WTC11 (cell line): Measurements from ENCODE around the gene STYXL2. TPM values are rescaled to one million over a fixed set of nuclear protein-coding genes. Genes with fewer than 3 reads are reported as not detected.

Experiments used
- ATAC-seq: fragments of 200-7000 bp; cut with Tn5 transposase; 2 replicates; pipeline ENCODE4 v1.10.0; 2021; ENCODE audit warnings: mild to moderate bottlenecking, moderate library complexity
- CTCF ChIA-PET: fragments of 300-600 bp; sonication (Branson Sonifier 250); formaldehyde crosslinking; loops from one replicate; lab custom pipeline; 2021; ENCODE audit warnings: antibody characterized with exemption; lab: Charles Lee
- POLR2A ChIA-PET: fragments of 350-600 bp; sonication (Branson Sonifier 250); formaldehyde crosslinking; loops from one replicate; lab custom pipeline; 2021; ENCODE audit warnings: antibody characterized with exemption; lab: Charles Lee
- DNase-seq: peaks from one replicate; pipeline ENCODE4 v3.0.0; 2021; ENCODE audit warnings: low spot score
- H3K27ac Mint-ChIP-seq: 2 replicates; pipeline ENCODE4 v1.8.0; 2021; ENCODE audit warnings: mixed read lengths
- H3K27me3 Mint-ChIP-seq: 2 replicates; pipeline ENCODE4 v1.8.0; 2021; ENCODE audit warnings: low read depth, mild to moderate bottlenecking, moderate library complexity, mixed read lengths
- H3K36me3 Mint-ChIP-seq: 2 replicates; pipeline ENCODE4 v1.8.0; 2021; ENCODE audit warnings: mixed read lengths
- H3K4me1 Mint-ChIP-seq: 2 replicates; pipeline ENCODE4 v1.8.0; 2022; ENCODE audit warnings: mixed read lengths
- H3K4me3 Mint-ChIP-seq: 2 replicates; pipeline ENCODE4 v1.8.0; 2021; ENCODE audit warnings: mild to moderate bottlenecking, moderate library complexity, mixed read lengths
- H3K9me3 Mint-ChIP-seq: 2 replicates; pipeline ENCODE4 v1.8.0; 2021; ENCODE audit warnings: mixed read lengths
- CBFB ChIP-seq: sonication (generic); formaldehyde crosslinking; IDR thresholded peaks from 2 replicates; pipeline ENCODE4 v1.8.1; 2022; ENCODE audit warnings: mild to moderate bottlenecking, low read depth, missing genetic modification reagents
- CREB1 ChIP-seq: sonication (generic); formaldehyde crosslinking; IDR thresholded peaks from 2 replicates; pipeline ENCODE4 v1.8.0; 2023; ENCODE audit warnings: mild to moderate bottlenecking, missing genetic modification reagents
- CREM ChIP-seq: sonication (generic); formaldehyde crosslinking; IDR thresholded peaks from 2 replicates; pipeline ENCODE4 v1.8.1; 2022; ENCODE audit warnings: mild to moderate bottlenecking, missing genetic modification reagents, moderate library complexity
- CTCF ChIP-seq: fragments of 200-600 bp; IDR thresholded peaks from 2 replicates; pipeline ENCODE4 v1.8.0; 2022; ENCODE audit warnings: antibody characterized with exemption
- ERG ChIP-seq: fragments of 250-450 bp; sonication (Bioruptor Pico); IDR thresholded peaks from 2 replicates; pipeline ENCODE4 v1.8.0; 2021; ENCODE audit warnings: mild to moderate bottlenecking
- ETV6 ChIP-seq: sonication (generic); formaldehyde crosslinking; IDR thresholded peaks from 2 replicates; pipeline ENCODE4 v1.8.1; 2022; ENCODE audit warnings: mild to moderate bottlenecking, missing genetic modification reagents
- FOXJ3 ChIP-seq: sonication (generic); formaldehyde crosslinking; IDR thresholded peaks from 2 replicates; pipeline ENCODE4 v1.9.0; 2021; ENCODE audit warnings: missing genetic modification reagents, mild to moderate bottlenecking, borderline replicate concordance
- JAZF1 ChIP-seq: fragments of 250-450 bp; sonication (Bioruptor Pico); IDR thresholded peaks from 2 replicates; pipeline ENCODE4 v1.9.0; 2021; ENCODE audit warnings: moderate library complexity, mild to moderate bottlenecking, inconsistent platforms
- JUN ChIP-seq: sonication (generic); formaldehyde crosslinking; IDR thresholded peaks from 2 replicates; pipeline ENCODE4 v1.8.0; 2023; ENCODE audit warnings: mild to moderate bottlenecking, missing genetic modification reagents
- MXD4 ChIP-seq: fragments of 250-450 bp; sonication (Bioruptor Pico); IDR thresholded peaks from 2 replicates; pipeline ENCODE4 v1.8.0; 2021; ENCODE audit warnings: mild to moderate bottlenecking, moderate library complexity, borderline replicate concordance
- NFYB ChIP-seq: sonication (generic); formaldehyde crosslinking; conservative IDR thresholded peaks from 2 replicates; pipeline ENCODE4 v1.8.0; 2022; ENCODE audit warnings: low read depth, missing genetic modification reagents
- NR3C1 ChIP-seq: sonication (generic); formaldehyde crosslinking; conservative IDR thresholded peaks from 2 replicates; pipeline ENCODE4 v1.8.1; 2023; ENCODE audit warnings: low read depth, mild to moderate bottlenecking, missing genetic modification reagents
- SOX15 ChIP-seq: fragments of 250-450 bp; sonication (Bioruptor Pico); IDR thresholded peaks from 2 replicates; pipeline ENCODE4 v1.9.0; 2021; ENCODE audit warnings: mild to moderate bottlenecking
- TCF7 ChIP-seq: sonication (generic); formaldehyde crosslinking; IDR thresholded peaks from 2 replicates; pipeline ENCODE4 v1.8.0; 2022; ENCODE audit warnings: mild to moderate bottlenecking, low read depth, missing genetic modification reagents, moderate library complexity
- ZNF138 ChIP-seq: sonication (generic); formaldehyde crosslinking; conservative IDR thresholded peaks from 2 replicates; pipeline ENCODE4 v1.8.1; 2022; ENCODE audit warnings: mild to moderate bottlenecking, moderate library complexity, missing genetic modification reagents
- ZNF232 ChIP-seq: sonication (generic); formaldehyde crosslinking; IDR thresholded peaks from 2 replicates; pipeline ENCODE4 v1.8.0; 2022; ENCODE audit warnings: mild to moderate bottlenecking, missing genetic modification reagents
- ZNF263 ChIP-seq: sonication (generic); formaldehyde crosslinking; IDR thresholded peaks from 2 replicates; pipeline ENCODE4 v1.8.1; 2022; ENCODE audit warnings: low read depth, mild to moderate bottlenecking, moderate library complexity, missing genetic modification reagents
- total RNA-seq: library from RNA; stranded (reverse); gene quantifications from 3 replicates; pipeline ENCODE4 v1.2.3, GENCODE V29; 2021
- TF ChIP-seq, protein P1 (sequence below): sonication (generic); formaldehyde crosslinking; IDR thresholded peaks from 2 replicates; pipeline ENCODE4 v1.8.1; 2023; ENCODE audit warnings: mild to moderate bottlenecking, missing genetic modification reagents, moderate library complexity

STYXL2 gene
- total RNA-seq, 1 experiment from 2014 or later: 0.59 TPM

GRCh38 chr1:167059045-167059808 lies 34.6 kb upstream of the STYXL2 start:
- Mint-ChIP-seq H3K36me3 (no peaks in the 10 kb centered on the region), H3K9me3 (no peaks in the 10 kb centered on the region), H3K4me1 (peaks cover 17% of the 10 kb centered on the region), H3K27me3 (no peaks in the 10 kb centered on the region), H3K27ac (no peak overlapping the region), H3K4me3 (peak overlapping the region; percentile 55)
- TF ChIP-seq CBFB (CRISPR knock-in tag) (no peak), ETV6 (CRISPR knock-in tag) (peak; percentile 42; the same call in 1 of the 2 replicates), CTCF (peak; percentile 98), CREM (CRISPR knock-in tag) (peak; percentile 6; the same call in 1 of the 2 replicates)
- ChIA-PET POLR2A (interaction anchor here (0.6 to 1.0 kb wide), 4 partner anchors 69 to 1870 kb away, joined by 3 to 5 read pairs (median 4); no protein-coding TSS in a partner anchor), CTCF (interaction anchor here (0.5 to 11.5 kb wide), 50 partner anchors 9 to 832 kb away, joined by 3 to 400 read pairs (median 4); partner anchors contain the start of genes ILDR2, POGK, POU2F1 and TADA1)
- DNase-seq (peak; percentile 88), ATAC-seq (peak; percentile 73)

GRCh38 chr1:167059809-167060107 lies 34.1 kb upstream of the STYXL2 start:
- Mint-ChIP-seq H3K36me3 (no peaks in the 10 kb centered on the region), H3K27ac (no peak overlapping the region), H3K4me3 (no peak overlapping the region; the same call in 1 of the 2 replicates), H3K4me1 (peaks cover 17% of the 10 kb centered on the region), H3K27me3 (no peaks in the 10 kb centered on the region), H3K9me3 (no peaks in the 10 kb centered on the region)
- no peak for TF ChIP-seq NFYB
- TF ChIP-seq CREB1 (CRISPR knock-in tag): no peak
- no peak for TF ChIP-seq ERG
- no peak for TF ChIP-seq ZNF138 (CRISPR knock-in tag)
- TF ChIP-seq ZNF263 (CRISPR knock-in tag): no peak
- no peak for TF ChIP-seq JAZF1 (CRISPR knock-in tag)
- TF ChIP-seq ZNF232 (CRISPR knock-in tag): no peak
- TF ChIP-seq FOXJ3 (CRISPR knock-in tag): no peak
- TF ChIP-seq, protein P1, sequence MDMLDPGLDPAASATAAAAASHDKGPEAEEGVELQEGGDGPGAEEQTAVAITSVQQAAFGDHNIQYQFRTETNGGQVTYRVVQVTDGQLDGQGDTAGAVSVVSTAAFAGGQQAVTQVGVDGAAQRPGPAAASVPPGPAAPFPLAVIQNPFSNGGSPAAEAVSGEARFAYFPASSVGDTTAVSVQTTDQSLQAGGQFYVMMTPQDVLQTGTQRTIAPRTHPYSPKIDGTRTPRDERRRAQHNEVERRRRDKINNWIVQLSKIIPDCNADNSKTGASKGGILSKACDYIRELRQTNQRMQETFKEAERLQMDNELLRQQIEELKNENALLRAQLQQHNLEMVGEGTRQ: no peak
- TF ChIP-seq TCF7 (CRISPR knock-in tag): no peak
- no peak for TF ChIP-seq JUN (CRISPR knock-in tag)
- no peak for TF ChIP-seq NR3C1 (CRISPR knock-in tag)
- no peak for TF ChIP-seq SOX15 (CRISPR knock-in tag)
- TF ChIP-seq CREM (CRISPR knock-in tag): no peak
- no peak for TF ChIP-seq MXD4 (CRISPR knock-in tag)
- CTCF ChIA-PET: interaction anchor here (0.7 to 11.5 kb wide), 35 partner anchors 13 to 586 kb away, joined by 3 to 400 read pairs (median 5); partner anchors contain the start of genes ILDR2, POU2F1 and TADA1
- ATAC-seq (no peak), DNase-seq (no peak)
- POLR2A ChIA-PET: interaction anchor here (0.6 to 1.0 kb wide), 4 partner anchors 69 to 1870 kb away, joined by 3 to 5 read pairs (median 4); no protein-coding TSS in a partner anchor
